GM13976 (cell line): ENCODE data around the gene PLCL2.

Source experiments
- DNase-seq: peaks from one replicate; pipeline ENCODE4 v3.0.0; 2012; ENCODE audit warnings: low spot score
- in situ Hi-C: fragments of 300-500 bp; cut with MboI; formaldehyde crosslinking; loops from one replicate; pipeline ENCODE4 v1.12.0; 2022; ENCODE audit warnings: low sequenced_read_pairs, mixed read lengths, inconsistent platforms; ENCODE audit not compliant: unreplicated experiment
- TF ChIP-seq, protein P1 (sequence below): IDR thresholded peaks from 2 replicates; pipeline ENCODE4 v1.5.1; 2012; ENCODE audit warnings: borderline replicate concordance, mild to moderate bottlenecking; ENCODE audit not compliant: insufficient read depth; ENCODE audit errors: extremely low read depth, missing control alignments, control extremely low read depth

Gene PLCL2

DNA sequence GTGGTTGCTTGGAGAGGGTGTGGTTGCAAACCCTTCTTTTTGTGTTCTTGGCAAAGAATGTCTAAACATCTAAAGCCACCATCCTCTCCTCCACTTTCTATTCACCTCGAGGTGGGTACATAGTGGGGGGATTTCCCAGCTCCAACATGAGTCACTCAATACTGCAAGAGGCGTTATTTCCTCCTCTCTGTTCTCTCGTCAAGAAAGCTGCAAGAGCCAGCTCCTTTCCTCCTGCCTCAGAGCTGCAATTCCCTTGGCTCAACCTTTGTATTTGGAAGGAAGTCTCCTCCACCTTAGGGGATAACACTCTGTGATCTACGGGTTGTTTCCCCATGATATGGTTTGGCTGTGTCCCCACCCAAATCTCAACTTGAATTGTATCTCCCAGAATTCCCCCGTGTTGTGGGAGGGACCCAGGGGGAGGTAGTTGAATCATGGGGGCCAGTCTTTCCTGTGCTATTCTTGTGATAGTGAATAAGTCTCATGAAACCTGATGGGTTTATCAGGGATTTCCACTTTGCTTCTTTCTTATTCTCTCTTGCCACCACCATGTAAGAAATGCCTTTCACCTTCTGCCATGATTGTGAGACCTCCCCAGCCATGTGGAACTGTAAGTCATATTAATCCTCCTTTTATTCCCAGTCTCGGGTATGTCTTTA is 138.4 kb downstream of the PLCL2 start:
- peak; percentile 34 for DNase-seq
- TF ChIP-seq, protein P1, sequence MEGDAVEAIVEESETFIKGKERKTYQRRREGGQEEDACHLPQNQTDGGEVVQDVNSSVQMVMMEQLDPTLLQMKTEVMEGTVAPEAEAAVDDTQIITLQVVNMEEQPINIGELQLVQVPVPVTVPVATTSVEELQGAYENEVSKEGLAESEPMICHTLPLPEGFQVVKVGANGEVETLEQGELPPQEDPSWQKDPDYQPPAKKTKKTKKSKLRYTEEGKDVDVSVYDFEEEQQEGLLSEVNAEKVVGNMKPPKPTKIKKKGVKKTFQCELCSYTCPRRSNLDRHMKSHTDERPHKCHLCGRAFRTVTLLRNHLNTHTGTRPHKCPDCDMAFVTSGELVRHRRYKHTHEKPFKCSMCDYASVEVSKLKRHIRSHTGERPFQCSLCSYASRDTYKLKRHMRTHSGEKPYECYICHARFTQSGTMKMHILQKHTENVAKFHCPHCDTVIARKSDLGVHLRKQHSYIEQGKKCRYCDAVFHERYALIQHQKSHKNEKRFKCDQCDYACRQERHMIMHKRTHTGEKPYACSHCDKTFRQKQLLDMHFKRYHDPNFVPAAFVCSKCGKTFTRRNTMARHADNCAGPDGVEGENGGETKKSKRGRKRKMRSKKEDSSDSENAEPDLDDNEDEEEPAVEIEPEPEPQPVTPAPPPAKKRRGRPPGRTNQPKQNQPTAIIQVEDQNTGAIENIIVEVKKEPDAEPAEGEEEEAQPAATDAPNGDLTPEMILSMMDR: no peak
- in situ Hi-C loops: no loop called here

DNA sequence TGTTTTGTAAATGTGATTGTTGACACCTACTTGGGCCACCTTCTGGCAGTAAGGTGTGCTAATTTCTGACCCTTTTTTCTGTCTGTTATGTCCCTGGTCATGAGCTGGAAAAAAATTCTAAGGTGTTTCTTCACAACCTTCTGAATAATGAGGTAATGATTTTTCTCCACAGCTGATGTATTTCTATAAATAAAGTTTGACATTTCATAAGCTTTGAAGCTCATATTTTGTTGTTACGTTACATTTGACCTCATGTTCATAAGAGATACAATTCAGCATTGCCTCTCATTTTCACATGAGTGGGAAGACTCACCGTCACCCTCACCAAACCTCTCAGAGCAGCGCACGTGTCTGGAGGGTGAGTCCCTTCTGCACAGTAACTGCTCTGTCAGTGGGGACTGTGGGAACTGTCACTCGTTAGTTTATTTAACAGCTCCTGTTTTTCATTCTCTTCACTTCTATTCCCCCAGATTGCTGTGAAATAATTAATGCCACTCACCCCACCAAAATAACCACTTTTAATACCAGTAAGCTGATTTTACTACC is 140.9 kb downstream of the PLCL2 start:
- TF ChIP-seq, protein P1: no peak
- in situ Hi-C loops: no loop called here

DNA sequence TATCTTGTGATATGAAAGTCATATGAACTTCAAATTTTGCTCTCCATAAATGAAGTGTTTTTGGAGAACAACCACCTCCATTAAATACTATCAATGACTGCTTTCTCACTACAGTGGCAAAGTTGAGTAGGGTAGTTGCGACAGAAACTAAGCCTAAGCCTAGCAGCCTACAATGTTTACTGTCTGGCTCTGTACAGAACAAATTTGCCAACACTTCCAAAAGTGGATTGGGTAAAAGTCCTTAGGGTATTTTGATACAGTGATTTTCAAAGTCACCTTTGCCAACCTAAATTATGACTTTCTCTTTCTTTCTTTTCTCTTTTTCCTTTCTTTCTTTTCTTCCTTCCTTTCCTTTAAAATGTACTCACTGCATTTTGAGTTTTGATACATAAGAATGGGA is 142.6 kb downstream of the PLCL2 start:
- TF ChIP-seq, protein P1: no peak
- no peak for DNase-seq
- in situ Hi-C loops: no loop called here

More for the DNA sequence above, 140.9 kb downstream of the PLCL2 start:
- DNase-seq: peak; percentile 24

DNA sequence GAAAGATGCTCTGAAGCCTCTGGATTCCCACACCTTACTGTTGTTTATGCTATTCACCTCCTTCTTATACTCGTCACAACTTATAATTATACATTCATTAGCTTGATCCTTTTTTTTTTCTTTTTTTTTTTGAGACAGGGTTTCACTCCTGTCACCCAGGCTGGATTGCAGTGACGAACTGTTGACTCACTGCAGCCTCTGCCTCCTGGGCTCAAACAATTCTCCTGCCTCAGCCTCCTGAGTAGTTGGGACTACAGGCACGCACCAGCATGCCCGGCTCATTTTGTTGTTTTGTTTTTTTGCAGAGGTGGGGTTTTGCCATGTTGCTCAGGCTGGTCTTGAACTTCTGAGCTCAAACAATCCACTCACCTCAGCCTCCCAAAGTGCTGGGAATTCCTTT is 143.6 kb downstream of the PLCL2 start:
- in situ Hi-C loops: no loop called here
- DNase-seq: no peak
- TF ChIP-seq, protein P1: no peak

DNA sequence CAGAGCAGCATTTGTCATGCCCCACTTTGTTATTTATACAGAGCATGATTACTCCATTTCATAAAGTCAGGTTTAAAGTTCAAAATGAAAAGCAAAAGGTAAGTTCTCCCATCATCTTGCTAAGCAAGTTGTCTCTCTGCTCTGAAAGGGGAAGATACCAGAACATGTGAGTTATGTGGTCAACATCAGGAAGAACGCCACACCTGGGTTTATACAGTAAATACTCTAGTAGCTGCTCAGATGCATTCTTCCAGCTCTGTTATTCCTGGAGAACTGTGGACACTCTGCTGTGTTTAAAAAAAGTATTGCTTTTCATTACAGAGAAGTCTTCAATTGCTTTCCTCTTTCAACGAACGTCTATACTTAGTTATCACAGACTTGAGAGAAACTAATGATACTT is 145.7 kb downstream of the PLCL2 start:
- in situ Hi-C loops: no loop called here
- TF ChIP-seq, protein P1: no peak
- no peak for DNase-seq

DNA sequence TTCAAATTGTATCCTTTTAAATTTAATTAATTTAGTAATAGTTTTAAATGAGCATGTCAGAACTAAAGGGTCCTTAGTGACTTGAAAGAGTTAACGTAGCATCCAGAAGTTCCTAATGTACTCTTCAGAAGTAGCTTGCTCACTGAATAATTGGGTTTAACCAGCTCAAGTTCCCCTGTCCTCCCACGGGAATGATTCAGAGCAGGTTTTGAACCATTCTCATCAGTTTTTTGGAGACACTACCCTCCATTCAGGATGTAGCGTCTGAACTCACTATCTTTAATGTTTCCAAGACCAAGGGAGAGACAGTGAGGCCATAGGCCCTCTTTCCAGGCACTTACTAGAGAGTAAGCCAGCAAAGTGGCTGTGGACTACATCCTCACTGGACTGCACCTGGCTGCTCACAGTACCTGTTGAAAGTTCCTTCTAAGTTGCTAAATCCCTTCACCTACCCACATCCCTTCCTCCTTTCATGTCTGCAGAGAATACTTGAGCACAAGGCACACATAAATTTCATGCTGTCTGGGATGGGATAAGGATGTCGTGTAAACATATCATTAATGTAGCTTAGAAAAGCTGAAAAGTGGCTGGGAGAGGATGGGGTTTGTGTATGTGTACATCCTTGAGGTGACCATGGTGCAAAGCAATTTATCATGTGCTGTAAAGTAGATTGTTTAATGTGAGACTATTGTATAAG is 146.3 kb downstream of the PLCL2 start:
- DNase-seq: no peak
- TF ChIP-seq, protein P1: no peak
- in situ Hi-C loops: no loop called here
